PC-3 (cell line): ENCODE data around the gene ELAVL4. TPM values are rescaled to one million over a fixed set of nuclear protein-coding genes. Genes with fewer than 3 reads are reported as not detected.

Source experiments
- ATAC-seq: fragments of 200-7000 bp; cut with Tn5 transposase; 2 replicates; pipeline ENCODE4 v1.9.1; 2020; ENCODE audit warnings: mild to moderate bottlenecking, moderate library complexity
- BruUV-seq: library from RNA; stranded (reverse); fragments of 400-500 nt; replicated peaks from 2 replicates; lab custom pipeline; 2021; lab: Mats Ljungman, UMichigan
- CTCF ChIA-PET: fragments of 300-600 bp; sonication (Branson Sonifier 250); formaldehyde crosslinking; loops from one replicate; lab custom pipeline; 2022; ENCODE audit warnings: antibody characterized with exemption; lab: Charles Lee
- POLR2A ChIA-PET: fragments of 300-600 bp; sonication (Branson Sonifier 250); formaldehyde crosslinking; loops from one replicate; lab custom pipeline; 2022; ENCODE audit warnings: antibody characterized with exemption; ENCODE audit not compliant: unreplicated experiment; lab: Charles Lee
- DNase-seq: peaks from one replicate; pipeline ENCODE4 v3.0.0-alpha.2; 2015
- H2AFZ ChIP-seq: fragments of 300-600 bp; sonication (generic); 2 replicates; pipeline ENCODE4 v1.6.0; 2016; ENCODE audit warnings: antibody characterized with exemption, low read length
- H3F3A ChIP-seq: fragments of 300-600 bp; sonication (generic); one replicate; pipeline ENCODE4 v1.6.0; 2017; ENCODE audit warnings: antibody characterized with exemption, low read length, control low read depth, mild to moderate bottlenecking; ENCODE audit not compliant: unreplicated experiment
- H3K27ac ChIP-seq: fragments of 300-600 bp; sonication (generic); 2 replicates; pipeline ENCODE4 v1.5.1; 2016; ENCODE audit warnings: mild to moderate bottlenecking, low read length
- H3K27me3 ChIP-seq: fragments of 300-600 bp; sonication (generic); 2 replicates; pipeline ENCODE4 v1.6.1; 2016; ENCODE audit warnings: low read length, mixed read lengths
- H3K36me3 ChIP-seq: fragments of 300-600 bp; sonication (generic); 2 replicates; pipeline ENCODE4 v1.6.1; 2016; ENCODE audit warnings: low read depth, mixed run types, low read length, mixed read lengths
- H3K4me1 ChIP-seq: fragments of 300-600 bp; sonication (generic); 2 replicates; pipeline ENCODE4 v1.5.1; 2016; ENCODE audit warnings: low read length; ENCODE audit not compliant: insufficient read depth
- H3K4me2 ChIP-seq: fragments of 300-600 bp; sonication (generic); 2 replicates; pipeline ENCODE4 v1.6.0; 2016; ENCODE audit warnings: low read length
- H3K4me3 ChIP-seq: fragments of 300-600 bp; sonication (generic); 2 replicates; pipeline ENCODE4 v1.5.1; 2016; ENCODE audit warnings: mild to moderate bottlenecking, low read length, mixed read lengths
- H3K79me2 ChIP-seq: fragments of 300-600 bp; sonication (generic); 2 replicates; pipeline ENCODE4 v1.6.1; 2017; ENCODE audit warnings: low read length, mixed read lengths
- H3K9ac ChIP-seq: fragments of 300-600 bp; sonication (generic); 2 replicates; pipeline ENCODE4 v1.6.0; 2016; ENCODE audit warnings: mild to moderate bottlenecking, low read length
- H3K9me2 ChIP-seq: fragments of 300-600 bp; sonication (generic); replicated peaks from 2 replicates; pipeline ENCODE4 v1.6.1; 2016; ENCODE audit warnings: mixed run types, low read length, mixed read lengths
- H3K9me3 ChIP-seq: fragments of 300-600 bp; sonication (generic); 2 replicates; pipeline ENCODE4 v1.6.1; 2016; ENCODE audit warnings: low read length, mixed read lengths
- H4K20me1 ChIP-seq: fragments of 300-600 bp; sonication (generic); 2 replicates; pipeline ENCODE4 v1.6.1; 2016; ENCODE audit warnings: low read length, mixed read lengths
- EZH2 ChIP-seq: fragments of 300-600 bp; sonication (generic); IDR thresholded peaks from one replicate; pipeline ENCODE4 v1.6.1; 2017; ENCODE audit warnings: antibody characterized with exemption, mild to moderate bottlenecking, low read length; ENCODE audit not compliant: unreplicated experiment
- EZH2phosphoT487 ChIP-seq: fragments of 300-600 bp; sonication (generic); IDR thresholded peaks from 2 replicates; pipeline ENCODE4 v1.6.1; 2018; ENCODE audit warnings: mild to moderate bottlenecking, antibody characterized with exemption, low read length, borderline replicate concordance
- intact Hi-C: fragments of 100-400 bp; cut with micrococcal nuclease; formaldehyde crosslinking; loops from 2 replicates; pipeline ENCODE4 v1.9.0; 2023
- total RNA-seq: library from RNA; depleted of rRNA; stranded (reverse); fragments of >200 nt; gene quantifications from 2 replicates; pipeline ENCODE4 v1.2.3, GENCODE V29; 2014
- TF ChIP-seq, protein P1 (sequence below): fragments of 300-600 bp; sonication (generic); conservative IDR thresholded peaks from 2 replicates; pipeline ENCODE4 v1.5.1; 2017; ENCODE audit warnings: antibody characterized with exemption, low read depth, mild to moderate bottlenecking, low read length

The ELAVL4 gene
- total RNA-seq, 1 experiment from 2014 or later: not detected

- ChIA-PET POLR2A (no interaction called here), CTCF (interaction anchor here (0.6 kb wide), 1 partner anchor 150 kb away, joined by 3 read pairs; no protein-coding TSS in a partner anchor)
- Histone ChIP-seq H3F3A (no peaks in the 10 kb centered on the region), H3K27me3 (no peaks in the 10 kb centered on the region), H3K4me2 (no peak overlapping the region), H3K9me2 (no peaks in the 10 kb centered on the region), H3K4me3 (no peak overlapping the region), H3K9me3 (no peaks in the 10 kb centered on the region), H3K4me1 (no peaks in the 10 kb centered on the region), H3K27ac (no peak overlapping the region), H3K36me3 (no peaks in the 10 kb centered on the region), H3K79me2 (no peaks in the 10 kb centered on the region), H4K20me1 (no peaks in the 10 kb centered on the region), H3K9ac (no peak overlapping the region), H2AFZ (no peak overlapping the region)
- DNase-seq (no peak), ATAC-seq (no peak)
- intact Hi-C loops: no loop called here
- TF ChIP-seq, protein P1, sequence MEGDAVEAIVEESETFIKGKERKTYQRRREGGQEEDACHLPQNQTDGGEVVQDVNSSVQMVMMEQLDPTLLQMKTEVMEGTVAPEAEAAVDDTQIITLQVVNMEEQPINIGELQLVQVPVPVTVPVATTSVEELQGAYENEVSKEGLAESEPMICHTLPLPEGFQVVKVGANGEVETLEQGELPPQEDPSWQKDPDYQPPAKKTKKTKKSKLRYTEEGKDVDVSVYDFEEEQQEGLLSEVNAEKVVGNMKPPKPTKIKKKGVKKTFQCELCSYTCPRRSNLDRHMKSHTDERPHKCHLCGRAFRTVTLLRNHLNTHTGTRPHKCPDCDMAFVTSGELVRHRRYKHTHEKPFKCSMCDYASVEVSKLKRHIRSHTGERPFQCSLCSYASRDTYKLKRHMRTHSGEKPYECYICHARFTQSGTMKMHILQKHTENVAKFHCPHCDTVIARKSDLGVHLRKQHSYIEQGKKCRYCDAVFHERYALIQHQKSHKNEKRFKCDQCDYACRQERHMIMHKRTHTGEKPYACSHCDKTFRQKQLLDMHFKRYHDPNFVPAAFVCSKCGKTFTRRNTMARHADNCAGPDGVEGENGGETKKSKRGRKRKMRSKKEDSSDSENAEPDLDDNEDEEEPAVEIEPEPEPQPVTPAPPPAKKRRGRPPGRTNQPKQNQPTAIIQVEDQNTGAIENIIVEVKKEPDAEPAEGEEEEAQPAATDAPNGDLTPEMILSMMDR: no peak
- TF ChIP-seq EZH2 (no peak), EZH2phosphoT487 (no peak)
- no TSS peak for BruUV-seq
Observed at GRCh38 chr1:50183378-50184133, 74.8 kb downstream of the ELAVL4 start.

DNA sequence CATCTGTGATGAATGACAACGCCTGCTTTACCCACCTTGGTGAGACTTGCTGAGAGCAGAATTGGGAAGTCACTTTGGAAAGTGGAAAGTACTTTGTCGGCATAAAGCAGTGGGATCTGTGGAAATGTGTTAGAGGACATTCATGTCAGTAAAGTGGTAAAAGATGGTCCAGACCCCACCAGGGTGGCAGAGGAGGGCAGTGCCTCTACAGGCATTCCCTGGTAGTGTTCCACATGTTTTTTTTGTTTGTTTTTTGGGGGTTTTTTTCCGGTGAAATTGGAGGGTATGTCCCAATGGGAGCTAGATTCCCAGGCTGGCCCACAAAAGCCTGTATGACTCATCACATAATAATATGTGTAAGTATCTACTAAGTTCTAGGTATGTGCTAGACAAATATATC is 80.6 kb downstream of the ELAVL4 start:
- Histone ChIP-seq H3K79me2 (no peaks in the 10 kb centered on the region), H3K27ac (no peak overlapping the region), H2AFZ (no peak overlapping the region), H3K4me2 (no peak overlapping the region), H3K9ac (no peak overlapping the region), H3K9me2 (no peaks in the 10 kb centered on the region), H3F3A (no peaks in the 10 kb centered on the region), H3K9me3 (no peaks in the 10 kb centered on the region), H3K36me3 (no peaks in the 10 kb centered on the region), H3K4me1 (no peaks in the 10 kb centered on the region; the same call in 1 of the 2 replicates), H3K27me3 (no peaks in the 10 kb centered on the region), H3K4me3 (no peak overlapping the region), H4K20me1 (no peaks in the 10 kb centered on the region)
- no peak for ATAC-seq
- no peak for DNase-seq
- TF ChIP-seq, protein P1: no peak
- TF ChIP-seq EZH2phosphoT487 (no peak), EZH2 (no peak)
- intact Hi-C loops: no loop called here
- ChIA-PET CTCF (no interaction called here), POLR2A (no interaction called here)
- BruUV-seq: no TSS peak

GRCh38 chr1:50193002-50193401 is 84.3 kb downstream of the ELAVL4 start:
- Histone ChIP-seq H3K4me2 (no peak overlapping the region), H2AFZ (no peak overlapping the region), H3K79me2 (no peaks in the 10 kb centered on the region), H3K27me3 (no peaks in the 10 kb centered on the region), H3F3A (no peaks in the 10 kb centered on the region), H3K27ac (no peak overlapping the region), H3K4me1 (no peaks in the 10 kb centered on the region; the same call in 1 of the 2 replicates), H3K9me3 (no peaks in the 10 kb centered on the region), H3K9ac (no peak overlapping the region), H4K20me1 (no peaks in the 10 kb centered on the region), H3K4me3 (no peak overlapping the region), H3K36me3 (no peaks in the 10 kb centered on the region), H3K9me2 (no peaks in the 10 kb centered on the region)
- intact Hi-C loops: no loop called here
- ChIA-PET CTCF (no interaction called here), POLR2A (no interaction called here)
- DNase-seq (no peak), ATAC-seq (no peak)
- TF ChIP-seq EZH2phosphoT487: no peak
- no TSS peak for BruUV-seq
